ENCODE measurements around the gene BLVRB. TPM values are rescaled to one million over a fixed set of nuclear protein-coding genes. Genes with fewer than 3 reads are reported as not detected.
"Not testable (repeated sequence)": the region's sequence is repeated elsewhere in the genome, so short reads cannot be mapped to it uniquely, and the experiment has no call there.

BLVRB gene
- total and polyA plus RNA-seq, 8 donors: 54.3 to 561 (median 252) TPM

- Histone ChIP-seq H3K27me3 (no peaks in the 10 kb centered on the region), H3K9me3 (no peaks in the 10 kb centered on the region), H3K36me3 (no peaks in the 10 kb centered on the region), H3K4me3 (no peak overlapping the region), H3K4me1 (peaks cover 16 to 32% (median 29%) of the 10 kb centered on the region in 4 donors), H3K27ac (peak overlapping the region in 3 of 5 donors; percentile 92 to 97 (median 95))
- 82 to 93% (median 86%) methylated on average over 3 of the region's 3 CpGs for WGBS, 5 donors
- no peak for DNase-seq
- intact Hi-C loops (cut with DNase I; ENCODE audit: low total_unique reads): no loop called here
- TF ChIP-seq EP300 (IDR thresholded peaks at IDR 0.05) (no peak), CTCF (IDR thresholded peaks at IDR 0.05) (no peak), POLR2A (IDR thresholded peaks at IDR 0.05) (no peak), POLR2AphosphoS5 (IDR thresholded peaks at IDR 0.05) (no peak)
These were observed 33.8 kb downstream of the BLVRB start for GRCh38 chr19:40431698-40432097.

- H3K27ac ChIP-seq; intact Hi-C loops (cut with DNase I; ENCODE audit: low total_unique reads); H3K4me3 ChIP-seq; H3K36me3 ChIP-seq; H3K27me3 ChIP-seq; DNase-seq; H3K9me3 ChIP-seq: not testable (repeated sequence)
- peaks cover 16 to 38% (median 35%) of the 10 kb centered on the region in 4 donors for H3K4me1 ChIP-seq
- 92 to 96% (median 95%) methylated on average over 10 of the region's 10 CpGs for WGBS, 5 donors
These were observed 35.3 kb downstream of the BLVRB start for GRCh38 chr19:40430242-40430641.

GRCh38 chr19:40428197-40428596, 37.3 kb downstream of the BLVRB start:
- DNase-seq; H3K27ac ChIP-seq; H3K27me3 ChIP-seq; H3K9me3 ChIP-seq; H3K4me3 ChIP-seq; intact Hi-C loops (cut with DNase I; ENCODE audit: low total_unique reads); H3K36me3 ChIP-seq: not testable (repeated sequence)
- H3K4me1 ChIP-seq: peaks cover 23 to 40% (median 34%) of the 10 kb centered on the region in 4 donors
- whole genome bisulfite sequencing, 5 donors: 93 to 97% (median 96%) methylated on average over 7 of the region's 7 CpGs

- Histone ChIP-seq H3K27me3 (no peaks in the 10 kb centered on the region), H3K4me1 (peaks cover 34 to 47% (median 41%) of the 10 kb centered on the region in 4 donors), H3K36me3 (peaks cover 12 to 13% (median 12%) of the 10 kb centered on the region in 4 donors), H3K4me3 (peak within 1 kb of the TSS; percentile 64 to 87 (median 76)), H3K27ac (peak within 1 kb of the TSS; percentile 97 to 100 (median 99)), H3K9me3 (no peaks in the 10 kb centered on the region)
- DNase-seq: peak; percentile 100
- 0 to 1% (median 1%) methylated on average over 12 to 75 of the region's 75 CpGs for WGBS, 5 donors
- intact Hi-C loops (cut with DNase I; ENCODE audit: low total_unique reads): no loop called here
- peak in 5 of 7 experiments; percentile 69 to 87 (median 78) for TF ChIP-seq CTCF (IDR thresholded peaks at IDR 0.05)
- TF ChIP-seq EP300 (IDR thresholded peaks at IDR 0.05): no peak
- peak; percentile 98 to 100 (median 100) for TF ChIP-seq POLR2AphosphoS5 (IDR thresholded peaks at IDR 0.05)
- TF ChIP-seq POLR2A (IDR thresholded peaks at IDR 0.05): peak in 2 of 4 donors; percentile 97 to 98
These were observed 39.9 kb downstream of the BLVRB start, which contains the start of gene SERTAD1 for GRCh38 chr19:40425450-40426287. TSS of gene SERTAD1 (minus strand) at chr19:40425992. CDS start at chr19:40423546, 2,446 bp downstream.

- DNase-seq: peak in 1 of 2 donors; percentile 60
- Histone ChIP-seq H3K4me3 (peak overlapping the region; percentile 64 to 87 (median 76)), H3K4me1 (peaks cover 34 to 49% (median 43%) of the 10 kb centered on the region in 4 donors), H3K27ac (peak overlapping the region; percentile 97 to 100 (median 99)), H3K36me3 (peaks cover 12 to 13% (median 12%) of the 10 kb centered on the region in 4 donors), H3K27me3 (no peaks in the 10 kb centered on the region), H3K9me3 (no peaks in the 10 kb centered on the region)
- WGBS, 5 donors: 0 to 3% (median 1%) methylated on average over 20 to 28 of the region's 28 CpGs
- intact Hi-C loops (cut with DNase I; ENCODE audit: low total_unique reads): no loop called here
- TF ChIP-seq CTCF (IDR thresholded peaks at IDR 0.05): no peak
- no peak for TF ChIP-seq POLR2AphosphoS5 (IDR thresholded peaks at IDR 0.05)
- TF ChIP-seq EP300 (IDR thresholded peaks at IDR 0.05): no peak
- TF ChIP-seq POLR2A (IDR thresholded peaks at IDR 0.05): no peak
These were observed 40.7 kb downstream of the BLVRB start for GRCh38 chr19:40424637-40425449.
